H1 (cell line): ENCODE results near the gene LRRC45. TPM values are rescaled to one million over a fixed set of nuclear protein-coding genes. Genes with fewer than 3 reads are reported as not detected.

Source experiments
- CTCF ChIA-PET: fragments of 300-600 bp; sonication (Branson Sonifier 250); formaldehyde crosslinking; loops from one replicate; lab custom pipeline; 2021; ENCODE audit not compliant: partially characterized antibody; lab: Charles Lee
- POLR2A ChIA-PET: fragments of 300-600 bp; sonication (Branson Sonifier 250); formaldehyde crosslinking; loops from one replicate; lab custom pipeline; 2021; ENCODE audit warnings: inconsistent platforms; ENCODE audit not compliant: partially characterized antibody; lab: Charles Lee
- DNase-seq, 2 experiments: peaks; one replicate each; pipeline versions ENCODE4 v3.0.0 to v3.0.0-alpha.2; 2010 to 2022; ENCODE audit warnings: low spot score in 2 of 2, low read depth in 1 of 2, mixed read lengths in 1 of 2
- FAIRE-seq: peaks from 2 replicates; lab custom pipeline; 2011; peaks lifted over from hg19 to GRCh38; lab: Jason Lieb, UNC
- H2AFZ ChIP-seq: 2 replicates; pipeline ENCODE4 v1.8.1; 2012; ENCODE audit warnings: low read length, inconsistent platforms
- H2AK5ac ChIP-seq: 2 replicates; pipeline ENCODE4 v1.6.1; 2013; ENCODE audit warnings: low read depth, low read length
- H2BK120ac ChIP-seq: replicated peaks from 2 replicates; pipeline ENCODE3; 2013; ENCODE audit warnings: low read depth, low read length, inconsistent platforms
- H2BK12ac ChIP-seq: 2 replicates; pipeline ENCODE4 v1.6.1; 2013; ENCODE audit warnings: low read depth, low read length
- H2BK15ac ChIP-seq: 2 replicates; pipeline ENCODE4 v1.6.1; 2013; ENCODE audit warnings: low read length
- H2BK20ac ChIP-seq: 2 replicates; pipeline ENCODE4 v1.6.1; 2013; ENCODE audit warnings: low read length
- H2BK5ac ChIP-seq: 2 replicates; pipeline ENCODE4 v1.6.1; 2013; ENCODE audit warnings: low read depth, low read length
- H3K14ac ChIP-seq: 2 replicates; pipeline ENCODE4 v1.6.1; 2013; ENCODE audit warnings: inconsistent platforms; ENCODE audit not compliant: insufficient read length
- H3K18ac ChIP-seq: 2 replicates; pipeline ENCODE4 v1.6.1; 2013; ENCODE audit warnings: low read length; ENCODE audit errors: extremely low read depth
- H3K23ac ChIP-seq: 2 replicates; pipeline ENCODE4 v1.6.1; 2013; ENCODE audit warnings: inconsistent platforms; ENCODE audit not compliant: insufficient read length
- H3K23me2 ChIP-seq: 2 replicates; pipeline ENCODE4 v1.6.1; 2013; ENCODE audit warnings: low read depth, low read length
- H3K27ac ChIP-seq: 2 replicates; pipeline ENCODE4 v1.6.1; 2011; ENCODE audit warnings: low read depth, low read length, inconsistent platforms
- H3K27me3 ChIP-seq, 4 experiments: replicated peaks in 1 of 4; 1 replicate in 1 of 4; 2 replicates in 3 of 4; pipeline versions ENCODE4 v1.6.1 to v1.8.1; 2011 to 2013; ENCODE audit warnings: low read length in 3 of 4, mild to moderate bottlenecking in 3 of 4, inconsistent platforms in 2 of 4, mixed read lengths in 2 of 4, moderate library complexity in 1 of 4; ENCODE audit not compliant: control insufficient read depth in 3 of 4, insufficient read depth in 3 of 4; ENCODE audit errors: extremely low read depth in 1 of 4
- H3K36me3 ChIP-seq, 4 experiments: 2 replicates each; pipeline versions ENCODE4 v1.6.1 to v1.8.1; 2011 to 2013; ENCODE audit warnings: mild to moderate bottlenecking in 4 of 4, low read length in 3 of 4, moderate library complexity in 2 of 4, control low read depth in 1 of 4, inconsistent platforms in 1 of 4; ENCODE audit not compliant: insufficient read depth in 4 of 4, control insufficient read depth in 2 of 4
- H3K4ac ChIP-seq: replicated peaks from 2 replicates; pipeline ENCODE3; 2013; ENCODE audit warnings: low read length, low read depth, mixed read lengths, inconsistent platforms; ENCODE audit not compliant: insufficient read length
- H3K4me1 ChIP-seq, 4 experiments: replicated peaks in 1 of 4; 1 replicate in 1 of 4; 2 replicates in 3 of 4; pipeline versions ENCODE4 v1.6.1 to v1.8.1; 2011 to 2013; ENCODE audit warnings: low read length in 3 of 4, inconsistent platforms in 2 of 4, mixed read lengths in 1 of 4; ENCODE audit not compliant: insufficient read depth in 4 of 4, control insufficient read depth in 3 of 4
- H3K4me2 ChIP-seq, 2 experiments: 2 replicates each; pipeline versions ENCODE4 v1.6.1 to v1.8.1; 2011 to 2013; ENCODE audit warnings: low read depth in 2 of 2, low read length in 2 of 2, control low read depth in 1 of 2, inconsistent platforms in 1 of 2, mild to moderate bottlenecking in 1 of 2; ENCODE audit not compliant: insufficient read depth in 1 of 2
- H3K4me3 ChIP-seq, 4 experiments: fragments of 200-600, 300-600 bp in 1 of 4; sonication (generic), shearing (Covaris generic), sonication (Bioruptor Twin) in 1 of 4; 2 replicates each; pipeline versions ENCODE4 v1.5.1 to v1.8.1; 2011 to 2016; ENCODE audit warnings: low read length in 4 of 4, low read depth in 3 of 4, control low read depth in 2 of 4, inconsistent platforms in 2 of 4, mild to moderate bottlenecking in 2 of 4, mixed read lengths in 1 of 4, moderate library complexity in 1 of 4; ENCODE audit not compliant: insufficient read depth in 2 of 4; ENCODE audit errors: extremely low read depth in 1 of 4
- H3K56ac ChIP-seq: replicated peaks from 2 replicates; pipeline ENCODE3; 2013; ENCODE audit warnings: low read depth, mild to moderate bottlenecking, mixed read lengths, low read length, inconsistent platforms; ENCODE audit not compliant: insufficient read length
- H3K79me1 ChIP-seq: 2 replicates; pipeline ENCODE4 v1.6.1; 2013; ENCODE audit warnings: low read depth, low read length, control low read depth
- H3K79me2 ChIP-seq, 2 experiments: 2 replicates each; pipeline versions ENCODE4 v1.6.1 to v1.8.1; 2012 to 2013; ENCODE audit warnings: low read length in 2 of 2, mild to moderate bottlenecking in 2 of 2, inconsistent platforms in 1 of 2; ENCODE audit not compliant: insufficient read depth in 2 of 2, control insufficient read depth in 1 of 2
- H3K9ac ChIP-seq, 4 experiments: replicated peaks in 1 of 4; 1 replicate in 1 of 4; 2 replicates in 3 of 4; pipeline versions ENCODE4 v1.6.1 to v1.8.1; 2011 to 2013; ENCODE audit warnings: low read depth in 3 of 4, low read length in 3 of 4, control low read depth in 2 of 4, mild to moderate bottlenecking in 2 of 4, moderate library complexity in 2 of 4, inconsistent platforms in 1 of 4; ENCODE audit errors: extremely low read depth in 1 of 4
- H3K9me3 ChIP-seq, 2 experiments: 2 replicates each; pipeline versions ENCODE4 v1.6.1 to v1.8.1; 2012 to 2013; ENCODE audit warnings: mild to moderate bottlenecking in 2 of 2, moderate library complexity in 2 of 2, control low read depth in 1 of 2, inconsistent platforms in 1 of 2, low read depth in 1 of 2, low read length in 1 of 2, mixed read lengths in 1 of 2; ENCODE audit not compliant: insufficient read depth in 2 of 2
- H4K20me1 ChIP-seq, 2 experiments: replicated peaks in 1 of 2; 2 replicates each; pipeline versions ENCODE3 to v1.8.1; 2011 to 2013; ENCODE audit warnings: inconsistent platforms in 2 of 2, low read length in 2 of 2, mild to moderate bottlenecking in 1 of 2; ENCODE audit not compliant: insufficient read depth in 2 of 2, control insufficient read depth in 1 of 2
- H4K5ac ChIP-seq: 2 replicates; pipeline ENCODE4 v1.6.1; 2013; ENCODE audit warnings: low read length, low read depth, mixed read lengths, inconsistent platforms; ENCODE audit not compliant: insufficient read length
- H4K8ac ChIP-seq: 2 replicates; pipeline ENCODE4 v1.8.0; 2013; ENCODE audit warnings: mild to moderate bottlenecking, moderate library complexity, low read length, inconsistent platforms; ENCODE audit not compliant: insufficient read depth; ENCODE audit errors: extremely low read depth
- H4K91ac ChIP-seq: replicated peaks from 2 replicates; pipeline ENCODE3; 2013; ENCODE audit warnings: low read length, mixed read lengths, inconsistent platforms; ENCODE audit not compliant: insufficient read length
- NANOG ChIP-seq: IDR thresholded peaks from 2 replicates; pipeline ENCODE4 v1.6.1; 2011; ENCODE audit warnings: low read length, low read depth, mild to moderate bottlenecking, inconsistent platforms; ENCODE audit not compliant: insufficient read depth, poor library complexity, severe bottlenecking
- RFX5 ChIP-seq: IDR thresholded peaks from 2 replicates; pipeline ENCODE4 v1.6.1; 2011; ENCODE audit warnings: low read depth, low read length, improper control_type of control experiment, borderline replicate concordance
- RNF2 ChIP-seq: fragments of 200-900, 300-1000 bp; sonication (generic); IDR thresholded peaks from 2 replicates; pipeline ENCODE4 v1.7.1; 2016; ENCODE audit warnings: borderline replicate concordance, low read depth, mild to moderate bottlenecking, antibody characterized with exemption, low read length; ENCODE audit not compliant: poor library complexity, severe bottlenecking; ENCODE audit errors: missing control alignments
- WGBS, 2 experiments: shearing (Covaris generic) in 1 of 2; methylation state at CpG; one replicate each; pipeline versions ENCODE4 v1.1.6 to v1.1.7; 2013 to 2015; ENCODE audit warnings: low lambda C conversion rate in 2 of 2, mixed read lengths in 2 of 2, inconsistent platforms in 1 of 2, low coverage in 1 of 2, missing lambda C conversion rate in 1 of 2; ENCODE audit not compliant: insufficient replicate concordance in 2 of 2, insufficient coverage in 1 of 2, insufficient read length in 1 of 2; ENCODE audit errors: extremely low coverage in 1 of 2, missing lambda C conversion rate in 1 of 2; 5-methylcytosine and 5-hydroxymethylcytosine counted together
- polyA plus RNA-seq, 7 experiments: library from polyadenylated mRNA; depleted of rRNA in 3 of 7; stranded (reverse) in 5 of 7; unstranded in 2 of 7; fragments of >200 nt in 5 of 7; fragments of 200-250 nt in 2 of 7; gene quantifications; 1 replicate in 5 of 7; 2 replicates in 1 of 7; 4 replicates in 1 of 7; pipeline versions ENCODE4 v1.2.1 to v1.2.3, GENCODE V29; 2011 to 2013; ENCODE audit warnings: missing spikeins in 2 of 7, mixed read lengths in 2 of 7
- total RNA-seq: library from RNA; stranded (reverse); fragmentation: NEBNext Ultra II Directional; extraction: Animal tissue kit (Norgen Biotek cat#: 25700); gene quantifications from 2 replicates; pipeline ENCODE4 v1.2.1, GENCODE V29; 2021

The LRRC45 gene
- total and polyA plus RNA-seq, 2 of the 8 experiments (the other 6 are each of a cell fraction or from before 2014, with no cell fraction given), result 11.5 to 29.0 TPM

DNA sequence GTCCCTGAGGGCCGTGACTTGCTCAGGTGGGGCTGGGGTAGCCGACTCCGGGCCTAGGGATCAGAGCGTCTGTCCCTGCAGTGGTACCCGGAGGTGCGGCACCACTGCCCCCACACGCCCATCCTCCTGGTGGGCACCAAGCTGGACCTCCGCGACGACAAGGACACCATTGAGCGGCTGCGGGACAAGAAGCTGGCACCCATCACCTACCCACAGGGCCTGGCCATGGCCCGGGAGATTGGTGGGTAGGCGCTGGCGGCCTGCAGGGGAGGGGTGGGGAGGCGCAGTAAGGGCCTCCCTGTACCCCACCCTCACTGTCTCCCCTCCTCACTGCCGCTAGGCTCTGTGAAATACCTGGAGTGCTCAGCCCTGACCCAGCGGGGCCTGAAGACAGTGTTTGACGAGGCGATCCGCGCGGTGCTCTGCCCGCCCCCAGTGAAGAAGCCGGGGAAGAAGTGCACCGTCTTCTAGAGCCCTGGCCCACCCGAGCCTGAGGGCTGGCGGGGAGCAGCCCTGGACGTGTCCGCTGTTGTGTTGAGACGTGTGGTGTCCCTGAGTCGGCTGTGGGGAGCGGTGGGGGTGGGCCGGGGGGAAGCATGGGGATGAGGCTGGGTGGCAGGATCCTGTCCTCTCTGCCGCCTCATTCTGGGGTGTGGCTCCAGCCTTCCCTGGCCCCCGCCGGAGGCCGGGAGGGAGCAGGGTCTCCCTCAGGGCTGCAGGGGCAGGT, 10.4 kb downstream of the LRRC45 start:
- no peak overlapping the region for H3K23ac ChIP-seq
- H3K4me1 ChIP-seq, result peaks cover 3 to 13% (median 7%) of the 10 kb centered on the region in 4 experiments; a peak in 6 of 7 replicates
- peak overlapping the region; percentile 19 for H4K91ac ChIP-seq
- no peak overlapping the region for H3K9ac ChIP-seq
- no peak overlapping the region for H2BK12ac ChIP-seq
- no peaks in the 10 kb centered on the region; a peak in 1 of 8 replicates for H3K36me3 ChIP-seq
- H3K4me2 ChIP-seq, result peak overlapping the region in 1 of 2 experiments; percentile 80; a peak in 2 of 4 replicates
- H3K79me1 ChIP-seq, result peaks cover 3% of the 10 kb centered on the region; the same call in 1 of the 2 replicates
- H3K9me3 ChIP-seq, result no peaks in the 10 kb centered on the region
- peaks cover 0 to 2% of the 10 kb centered on the region in 2 experiments; a peak in 1 of 4 replicates for H3K79me2 ChIP-seq
- ChIA-PET CTCF (interaction anchor here (1.1 to 1.6 kb wide), 4 partner anchors 12 to 176 kb away, joined by 3 to 7 read pairs (median 4); partner anchors contain the start of gene CENPX), POLR2A (interaction anchor here (0.9 to 3.8 kb wide), 5 partner anchors 10 to 163 kb away, joined by 3 to 22 read pairs (median 5); partner anchors contain the start of genes CENPX and LRRC45)
- no peaks in the 10 kb centered on the region for H3K27me3 ChIP-seq
- H3K4me3 ChIP-seq, result peak overlapping the region in 1 of 4 experiments; percentile 79; a peak in 1 of 8 replicates
- no peak overlapping the region for H2BK15ac ChIP-seq
- no peak overlapping the region for H3K27ac ChIP-seq
- H3K18ac ChIP-seq, result no peak overlapping the region
- H4K20me1 ChIP-seq, result peaks cover 2 to 17% of the 10 kb centered on the region in 2 experiments
- H3K14ac ChIP-seq, result no peak overlapping the region
- no peak overlapping the region for H3K4ac ChIP-seq
- no peak overlapping the region for H4K8ac ChIP-seq
- no peak overlapping the region for H2AK5ac ChIP-seq
- 85% methylated on average over 33 of the region's 38 CpGs; no CpG with 5 or more reads in 1 of the 2 experiments for WGBS, 2 experiments
- no peak overlapping the region for H2BK5ac ChIP-seq
- H2BK120ac ChIP-seq, result no peak overlapping the region
- H2AFZ ChIP-seq, result no peak overlapping the region
- DNase-seq, result no peak
- H3K23me2 ChIP-seq, result peaks cover 13% of the 10 kb centered on the region; the same call in 1 of the 2 replicates
- H3K56ac ChIP-seq, result no peak overlapping the region
- no peak for TF ChIP-seq RNF2
- TF ChIP-seq RFX5, result no peak
- no peak for TF ChIP-seq NANOG
- TF ChIP-seq, all 59 proteins: peak for 0
- FAIRE-seq, result no peak
- Histone ChIP-seq H2BK20ac (no peak overlapping the region), H4K5ac (no peak overlapping the region)
